Transverse colon (tissue), 4 donors: ENCODE measurements around the gene ARHGAP10. TPM values are rescaled to one million over a fixed set of nuclear protein-coding genes. Genes with fewer than 3 reads are reported as not detected.

ENCODE experiments used
- DNase-seq: peaks from one replicate; pipeline ENCODE4 v3.0.0-alpha.2; 2019
- H3K27ac ChIP-seq, 4 donors: fragments of 200-600 bp; sonication (generic); 2 replicates each; pipeline ENCODE4 v1.5.1; 2016 to 2018; ENCODE audit warnings: inconsistent platforms in 4 of 4
- H3K27me3 ChIP-seq: fragments of 200-600 bp; sonication (generic); 2 replicates; pipeline ENCODE4 v1.5.1; 2017; ENCODE audit warnings: inconsistent platforms
- H3K36me3 ChIP-seq, 4 donors: fragments of 200-600 bp; sonication (generic); 2 replicates each; pipeline ENCODE4 v1.5.1; 2017 to 2019; ENCODE audit warnings: inconsistent platforms in 4 of 4
- H3K4me1 ChIP-seq, 4 donors: fragments of 200-600 bp; sonication (generic); 2 replicates each; pipeline ENCODE4 v1.5.1; 2017 to 2020; ENCODE audit warnings: inconsistent platforms in 4 of 4
- H3K4me3 ChIP-seq, 4 donors: fragments of 200-600 bp; sonication (generic); 1 replicate in 1 of 4; 2 replicates in 3 of 4; pipeline versions ENCODE4 v1.5.1 to v1.6.1; 2017 to 2019; ENCODE audit warnings: inconsistent platforms in 4 of 4
- H3K9me3 ChIP-seq, 2 donors: fragments of 200-600 bp; sonication (generic); 2 replicates each; pipeline ENCODE4 v1.5.1; 2017 to 2019; ENCODE audit warnings: inconsistent platforms in 2 of 2
- CTCF ChIP-seq, 5 experiments: fragments of 200-600 bp in 3 of 5; fragments of 450-650 bp in 2 of 5; sonication (generic) in 3 of 5; IDR thresholded peaks; 1 replicate in 2 of 5; 2 replicates in 3 of 5; pipeline ENCODE4 v1.5.1; 2016 to 2017; ENCODE audit warnings: antibody characterized with exemption in 5 of 5, inconsistent platforms in 3 of 5, mild to moderate bottlenecking in 2 of 5, moderate library complexity in 1 of 5
- EP300 ChIP-seq: sonication (generic); formaldehyde crosslinking; IDR thresholded peaks from one replicate; pipeline ENCODE4 v1.6.1; 2017; ENCODE audit warnings: antibody characterized with exemption, low read depth
- POLR2A ChIP-seq: fragments of 450-650 bp; IDR thresholded peaks from one replicate; pipeline ENCODE4 v1.6.1; 2016; ENCODE audit warnings: antibody characterized with exemption, mild to moderate bottlenecking, moderate library complexity
- POLR2AphosphoS5 ChIP-seq, 3 donors: sonication (generic); formaldehyde crosslinking; IDR thresholded peaks; one replicate each; pipeline ENCODE4 v1.6.1; 2016; ENCODE audit warnings: antibody characterized with exemption in 3 of 3
- WGBS, 2 donors: methylation state at CpG; one replicate each; pipeline ENCODE4 v1.1.5; 2018; ENCODE audit warnings: low coverage in 1 of 2; 5-methylcytosine and 5-hydroxymethylcytosine counted together
- in situ Hi-C, 4 donors: fragments of 200-750 bp; cut with MboI; loops; one replicate each; pipeline versions ENCODE4 v1.15.0 to v1.15.1; 2017; ENCODE audit warnings: low sequenced_read_pairs in 3 of 4, low pct_ligation_motif_present in 1 of 4, low pct_unique_long_range_greater_than_20kb in 1 of 4
- intact Hi-C: fragments of 100-400 bp; cut with DNase I; formaldehyde crosslinking; loops from one replicate; pipeline ENCODE4 v1.15.1; 2023; ENCODE audit warnings: low total_unique reads
- total RNA-seq, 4 donors: library from RNA; depleted of rRNA; stranded (reverse); fragments of >200 nt; gene quantifications; one replicate each; pipeline ENCODE4 v1.1.0, GENCODE V29; 2016

ARHGAP10 gene
- total RNA-seq, 4 donors from 2014 or later: 14.7 to 27.3 (median 22.9) TPM

DNA sequence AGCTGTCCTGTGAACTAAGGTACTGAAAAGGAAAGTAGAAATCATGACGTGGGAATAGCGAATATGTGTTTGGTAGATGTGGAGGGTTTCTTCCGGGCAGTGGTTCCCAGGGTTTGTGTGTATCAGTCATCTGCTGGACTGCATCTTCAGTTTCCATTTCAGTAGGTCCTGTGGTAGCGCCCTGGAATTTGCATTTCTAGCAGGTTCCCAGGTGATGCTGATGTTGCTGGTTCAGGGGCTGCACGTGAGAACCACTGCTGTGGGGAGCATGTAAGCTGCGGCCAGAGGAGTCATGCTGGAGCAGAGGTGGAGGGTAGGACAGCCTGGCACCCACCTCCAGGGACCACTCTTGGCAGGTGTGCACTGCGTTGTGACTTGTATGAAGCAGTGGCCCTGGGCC lies 47.1 kb downstream of the ARHGAP10 start:
- no peak for DNase-seq
- intact Hi-C loops: no loop called here
- Histone ChIP-seq H3K4me3 (no peak overlapping the region), H3K27me3 (peaks cover 4% of the 10 kb centered on the region), H3K9me3 (no peaks in the 10 kb centered on the region), H3K27ac (no peak overlapping the region), H3K36me3 (no peaks in the 10 kb centered on the region), H3K4me1 (peaks cover 0 to 17% (median 4%) of the 10 kb centered on the region in 4 donors)
- in situ Hi-C loops: no loop called here
- WGBS, 2 donors: 76 to 85% methylated on average over 3 to 7 of the region's 7 CpGs
- TF ChIP-seq POLR2A (no peak), EP300 (no peak), CTCF (IDR thresholded peaks at IDR 0.05) (no peak), POLR2AphosphoS5 (IDR thresholded peaks at IDR 0.05) (no peak)

DNA sequence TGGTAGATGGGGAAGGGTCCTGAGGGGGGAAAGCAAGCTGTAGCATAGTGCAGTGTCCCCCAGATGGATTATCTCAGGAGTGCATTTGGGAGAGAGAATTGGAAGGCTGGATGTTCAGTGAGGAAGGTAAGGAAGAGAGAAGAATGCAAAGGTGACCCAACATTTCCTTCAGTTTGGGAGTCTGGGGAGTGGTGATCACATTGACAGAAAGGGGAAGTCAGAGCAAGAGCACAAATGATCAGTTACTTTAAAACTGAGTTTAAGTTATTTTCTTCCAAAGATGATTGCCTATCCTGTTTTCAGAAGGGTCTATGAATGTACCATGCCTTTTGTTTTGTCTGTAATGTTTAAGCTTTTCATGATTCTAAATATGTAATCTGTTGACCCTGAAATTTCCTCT lies 47.6 kb downstream of the ARHGAP10 start:
- Histone ChIP-seq H3K27ac (no peak overlapping the region), H3K4me1 (peaks cover 0 to 17% (median 3%) of the 10 kb centered on the region in 4 donors), H3K4me3 (no peak overlapping the region), H3K36me3 (no peaks in the 10 kb centered on the region), H3K9me3 (no peaks in the 10 kb centered on the region), H3K27me3 (no peaks in the 10 kb centered on the region)
- TF ChIP-seq POLR2A (no peak), CTCF (IDR thresholded peaks at IDR 0.05) (no peak), EP300 (no peak), POLR2AphosphoS5 (IDR thresholded peaks at IDR 0.05) (no peak)
- in situ Hi-C loops (no loop called here), intact Hi-C loops (no loop called here)
- no peak for DNase-seq

DNA sequence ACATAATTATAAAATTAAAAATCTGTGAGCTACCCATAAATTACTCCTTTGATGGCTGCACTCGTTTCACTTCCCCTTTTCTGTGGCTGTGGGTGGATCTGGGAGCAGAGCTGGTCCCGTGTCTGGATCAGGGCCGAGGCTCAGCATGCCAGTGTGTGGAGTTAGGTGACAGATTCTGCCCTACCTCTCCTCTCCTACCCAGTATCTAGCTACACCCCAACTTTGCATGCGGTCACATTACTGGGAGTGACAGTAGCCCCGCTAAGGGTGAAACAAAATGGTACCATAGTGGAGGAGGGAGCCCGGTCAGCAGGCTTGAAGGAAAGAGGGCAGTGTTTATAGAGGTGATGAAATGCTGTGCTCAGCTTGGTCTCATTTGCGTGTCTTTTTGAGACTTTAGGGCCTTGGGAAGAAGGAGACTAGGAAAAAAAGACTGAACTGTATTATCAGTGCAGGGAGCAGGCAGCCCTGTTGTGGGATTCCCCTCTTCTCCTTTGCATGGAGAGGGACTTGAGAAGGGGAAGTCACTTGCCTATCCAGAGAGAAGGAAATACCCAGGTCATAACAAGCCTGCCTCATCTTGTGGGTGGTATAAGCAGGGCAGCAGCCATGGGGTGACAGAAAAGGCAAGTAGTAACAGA lies 48.4 kb downstream of the ARHGAP10 start:
- no peaks in the 10 kb centered on the region for H3K9me3 ChIP-seq
- no peak overlapping the region for H3K4me3 ChIP-seq
- H3K4me1 ChIP-seq: peaks cover 0 to 17% (median 4%) of the 10 kb centered on the region in 4 donors
- intact Hi-C loops: no loop called here
- no peak for TF ChIP-seq EP300
- TF ChIP-seq POLR2A: no peak
- TF ChIP-seq POLR2AphosphoS5 (IDR thresholded peaks at IDR 0.05): no peak
- no peak for TF ChIP-seq CTCF (IDR thresholded peaks at IDR 0.05)
- no peaks in the 10 kb centered on the region for H3K36me3 ChIP-seq
- in situ Hi-C loops: no loop called here
- H3K27me3 ChIP-seq: no peaks in the 10 kb centered on the region
- WGBS, 2 donors: 60 to 68% methylated on average over 5 to 7 of the region's 7 CpGs
- peak overlapping the region in 1 of 4 donors; percentile 5 for H3K27ac ChIP-seq
- DNase-seq: peak; percentile 39

DNA sequence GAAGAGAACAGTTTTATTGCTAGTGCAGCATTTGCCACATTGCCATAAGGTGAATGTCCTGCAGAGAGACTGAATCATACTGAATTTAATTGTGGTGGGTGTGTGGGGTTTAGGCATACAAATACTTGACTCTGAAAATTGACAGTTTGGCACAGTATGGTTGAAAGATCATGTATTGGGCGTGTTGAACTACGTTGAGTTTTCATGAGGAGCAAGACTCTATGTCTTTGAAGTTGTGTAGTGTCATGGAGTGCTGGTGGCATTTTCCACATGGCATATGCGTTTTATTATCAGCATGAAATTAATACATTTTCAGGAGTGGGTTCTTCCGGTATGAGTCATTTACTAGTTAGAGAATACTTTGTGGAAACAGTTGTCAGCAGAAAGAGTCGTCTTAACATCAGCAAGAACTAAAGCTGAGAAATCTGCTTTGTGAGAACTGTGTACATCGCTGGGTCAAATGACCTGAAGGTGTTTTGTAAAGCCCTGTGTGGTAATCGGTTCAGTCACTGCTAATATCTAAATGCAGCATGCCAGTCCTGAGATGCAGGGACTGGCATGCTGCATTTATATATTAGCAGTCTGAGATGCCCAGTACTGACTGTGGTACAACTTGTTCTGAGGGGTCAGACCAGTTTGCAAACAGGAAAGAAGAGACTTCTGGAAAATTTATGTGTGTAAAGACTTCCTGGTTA lies 50.3 kb downstream of the ARHGAP10 start:
- in situ Hi-C loops (no loop called here), intact Hi-C loops (no loop called here)
- Histone ChIP-seq H3K4me3 (no peak overlapping the region), H3K9me3 (no peaks in the 10 kb centered on the region), H3K27me3 (no peaks in the 10 kb centered on the region), H3K36me3 (no peaks in the 10 kb centered on the region), H3K4me1 (peaks cover 0 to 21% (median 12%) of the 10 kb centered on the region in 4 donors), H3K27ac (peak overlapping the region in 3 of 4 donors; percentile 1 to 57 (median 30))
- TF ChIP-seq EP300 (no peak), POLR2AphosphoS5 (IDR thresholded peaks at IDR 0.05) (no peak), CTCF (IDR thresholded peaks at IDR 0.05) (no peak), POLR2A (no peak)
- WGBS, 2 donors: 57 to 60% methylated on average over 1 to 7 of the region's 7 CpGs
- no peak for DNase-seq
